HepG2 (cell line): ENCODE measurements around the gene ATXN1L. TPM values are rescaled to one million over a fixed set of nuclear protein-coding genes. Genes with fewer than 3 reads are reported as not detected.

Experiments
- ARNTL ChIP-seq: sonication (generic); formaldehyde crosslinking; IDR thresholded peaks from 2 replicates; pipeline ENCODE4 v1.4.0; 2020; ENCODE audit warnings: mild to moderate bottlenecking, missing genetic modification reagents
- EP300 ChIP-seq, 3 experiments: sonication (generic) in 1 of 3; formaldehyde crosslinking in 1 of 3; IDR thresholded peaks; 2 replicates each; pipeline versions ENCODE4 v1.5.1 to v1.6.1; 2011 to 2020; ENCODE audit warnings: low read depth in 2 of 3, low read length in 2 of 3, borderline replicate concordance in 1 of 3, improper control_type of control experiment in 1 of 3, mild to moderate bottlenecking in 1 of 3, missing genetic modification reagents in 1 of 3, moderate library complexity in 1 of 3
- HES4 ChIP-seq: sonication (generic); formaldehyde crosslinking; IDR thresholded peaks from 2 replicates; pipeline ENCODE4 v1.9.0; 2021; ENCODE audit warnings: mild to moderate bottlenecking, missing genetic modification reagents, borderline replicate concordance
- HNRNPLL ChIP-seq: fragments of 200-400 bp; formaldehyde crosslinking; IDR thresholded peaks from 2 replicates; pipeline ENCODE4 v1.6.1; 2017; ENCODE audit warnings: mild to moderate bottlenecking, low read depth, low read length; ENCODE audit not compliant: poor library complexity, severe bottlenecking
- JUND ChIP-seq: sonication (generic); formaldehyde crosslinking; IDR thresholded peaks from 2 replicates; pipeline ENCODE4 v1.8.0; 2022; ENCODE audit warnings: mild to moderate bottlenecking, missing genetic modification reagents
- NFE2L1 ChIP-seq: sonication (generic); formaldehyde crosslinking; IDR thresholded peaks from 2 replicates; pipeline ENCODE4 v1.4.0; 2020; ENCODE audit warnings: missing genetic modification reagents, mild to moderate bottlenecking, borderline replicate concordance
- NR2F6 ChIP-seq, 2 experiments: IDR thresholded peaks; 2 replicates each; pipeline ENCODE4 v1.6.1; 2016; ENCODE audit warnings: antibody characterized with exemption in 1 of 2, mild to moderate bottlenecking in 1 of 2
- RBM22 ChIP-seq: fragments of 200-400 bp; formaldehyde crosslinking; optimal IDR thresholded peaks from 2 replicates; pipeline ENCODE3; 2017; ENCODE audit warnings: mild to moderate bottlenecking, low read length, moderate library complexity
- SAFB2 ChIP-seq: sonication (generic); formaldehyde crosslinking; IDR thresholded peaks from 2 replicates; pipeline ENCODE4 v1.5.1; 2020; ENCODE audit warnings: missing genetic modification reagents, low read depth, mild to moderate bottlenecking, borderline replicate concordance
- SMARCC2 ChIP-seq: fragments of 450-650 bp; IDR thresholded peaks from 2 replicates; pipeline ENCODE4 v1.6.1; 2017; ENCODE audit warnings: antibody characterized with exemption, mild to moderate bottlenecking
- SPEN ChIP-seq: sonication (generic); formaldehyde crosslinking; IDR thresholded peaks from 2 replicates; pipeline ENCODE4 v1.5.1; 2020; ENCODE audit warnings: low read depth, mild to moderate bottlenecking, missing genetic modification reagents
- TAF1 ChIP-seq: sonication (generic); formaldehyde crosslinking; IDR thresholded peaks from 2 replicates; pipeline ENCODE4 v1.4.0; 2020; ENCODE audit warnings: missing genetic modification reagents
- ZFX ChIP-seq: sonication (generic); formaldehyde crosslinking; IDR thresholded peaks from 2 replicates; pipeline ENCODE4 v1.4.0; 2020; ENCODE audit warnings: mild to moderate bottlenecking, low read depth, missing genetic modification reagents, moderate library complexity
- ZFYVE20 ChIP-seq: sonication (generic); formaldehyde crosslinking; IDR thresholded peaks from 2 replicates; pipeline ENCODE4 v1.8.0; 2023; ENCODE audit warnings: low read depth, mild to moderate bottlenecking, moderate library complexity, missing genetic modification reagents, borderline replicate concordance
- ZNF547 ChIP-seq: sonication (generic); formaldehyde crosslinking; IDR thresholded peaks from 2 replicates; pipeline ENCODE4 v1.5.1; 2020; ENCODE audit warnings: mild to moderate bottlenecking, missing genetic modification reagents
- ZNF605 ChIP-seq: sonication (generic); formaldehyde crosslinking; IDR thresholded peaks from 2 replicates; pipeline ENCODE4 v1.8.0; 2022; ENCODE audit warnings: mild to moderate bottlenecking, missing genetic modification reagents
- polyA plus RNA-seq, 8 experiments: library from polyadenylated mRNA; depleted of rRNA in 3 of 8; stranded (reverse) in 7 of 8; unstranded in 1 of 8; fragments of >200 nt; fragmentation: Illumina TruSeq in 4 of 8; extraction: Trizol in 4 of 8; gene quantifications; 2 replicates each; pipeline versions ENCODE4 v1.2.1 to v1.2.3, GENCODE V29; 2011 to 2016; ENCODE audit warnings: low read depth in 4 of 8, missing spikeins in 1 of 8, mixed read lengths in 1 of 8; ENCODE audit not compliant: insufficient read depth in 1 of 8
- total RNA-seq, 5 experiments: library from RNA; depleted of rRNA; stranded (reverse); fragments of >200 nt; fragmentation: Illumina TruSeq; extraction: Trizol; gene quantifications; 2 replicates each; pipeline ENCODE4 v1.2.3, GENCODE V29; 2016; ENCODE audit warnings: low read depth in 1 of 5
- TF ChIP-seq, protein P1 (sequence below): sonication (generic); formaldehyde crosslinking; IDR thresholded peaks from 2 replicates; pipeline ENCODE4 v1.5.1; 2020; ENCODE audit warnings: missing genetic modification reagents, mild to moderate bottlenecking, borderline replicate concordance
- TF ChIP-seq, protein P2 (sequence below): sonication (generic); formaldehyde crosslinking; IDR thresholded peaks from 2 replicates; pipeline ENCODE4 v1.5.0; 2020; ENCODE audit warnings: mild to moderate bottlenecking, missing genetic modification reagents
- TF ChIP-seq, protein P3 (sequence below): IDR thresholded peaks from 2 replicates; pipeline ENCODE4 v1.6.1; 2016; ENCODE audit warnings: missing biosample characterization, missing genetic modification reagents, low read depth
- TF ChIP-seq, protein P4 (sequence below): sonication (generic); formaldehyde crosslinking; IDR thresholded peaks from 2 replicates; pipeline ENCODE4 v1.5.0; 2020; ENCODE audit warnings: missing genetic modification reagents, mild to moderate bottlenecking, borderline replicate concordance
- TF ChIP-seq, protein P5 (sequence below): sonication (generic); formaldehyde crosslinking; conservative IDR thresholded peaks from 2 replicates; pipeline ENCODE4 v1.5.0; 2020; ENCODE audit warnings: missing genetic modification reagents

Gene ATXN1L
- total and polyA plus RNA-seq, 2 of the 13 experiments (the other 11 are each of a cell fraction or from before 2014, with no cell fraction given): 20.0 to 22.4 TPM

DNA sequence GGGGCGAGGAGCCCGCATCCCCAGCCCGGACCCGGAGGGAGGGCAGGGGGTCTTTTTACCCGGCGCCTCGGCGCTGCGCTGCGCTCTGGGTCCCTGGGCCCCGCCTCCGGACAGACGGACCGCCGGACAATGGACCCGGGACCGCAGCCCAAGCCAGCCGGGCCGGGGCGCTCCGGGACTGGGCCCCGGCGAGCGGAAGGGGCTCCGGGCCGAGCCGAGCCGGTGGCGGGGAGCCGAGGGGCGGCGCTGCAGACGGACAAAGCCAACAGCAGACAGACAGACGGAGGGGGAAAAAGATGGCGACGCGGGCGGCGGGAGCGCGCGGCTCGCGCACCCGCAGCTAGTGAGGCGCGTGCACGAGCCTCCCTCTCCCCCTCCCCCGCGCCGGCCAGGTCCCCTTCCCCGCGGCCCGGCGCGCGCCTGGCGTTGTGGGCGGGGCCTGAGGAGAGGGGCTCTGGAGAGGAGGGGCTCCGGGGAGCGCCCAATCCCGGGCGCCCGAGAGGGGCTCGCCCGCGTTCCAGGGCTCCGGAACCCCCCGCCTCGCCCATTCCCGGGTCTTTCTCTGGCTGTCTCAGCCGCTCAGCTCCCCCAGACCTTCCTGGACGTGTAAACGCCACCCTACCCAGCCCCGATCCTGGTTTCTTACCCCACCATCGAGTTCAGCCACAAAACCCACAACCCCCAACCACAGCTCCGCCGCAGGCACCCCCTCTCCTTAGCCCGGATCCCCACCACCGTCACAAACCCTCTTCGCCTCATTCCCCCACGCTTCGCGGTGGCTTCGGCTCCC, 38.3 kb downstream of the ATXN1L start, which contains the start of gene ZNF821 (continued):
- TF ChIP-seq NR2F6 (IDR thresholded peaks at IDR 0.05) (no peak), NR2F6 (CRISPR knock-in tag; IDR thresholded peaks at IDR 0.05) (no peak), SMARCC2 (no peak), RBM22 (no peak), ZFX (peak; percentile 74), HNRNPLL (peak; percentile 33), SPEN (CRISPR knock-in tag) (peak; percentile 70), HES4 (CRISPR knock-in tag) (no peak), EP300 (IDR thresholded peaks at IDR 0.05; ENCODE audit: low read depth in 2 of 2, low read length in 2 of 2) (no peak), EP300 (CRISPR knock-in tag; IDR thresholded peaks at IDR 0.05; ENCODE audit: borderline replicate concordance) (no peak), ZNF547 (CRISPR knock-in tag) (no peak; the same call in 1 of the 2 replicates), ZNF605 (CRISPR knock-in tag) (no peak), NFE2L1 (no peak; the same call in 1 of the 2 replicates), JUND (CRISPR knock-in tag) (no peak; the same call in 1 of the 2 replicates), ZFYVE20 (no peak), ARNTL (CRISPR knock-in tag) (peak; percentile 45; the same call in 1 of the 2 replicates), SAFB2 (CRISPR knock-in tag) (peak; percentile 82; the same call in 1 of the 2 replicates), TAF1 (CRISPR knock-in tag) (peak; percentile 51; the same call in 1 of the 2 replicates)
- TF ChIP-seq, protein P1, sequence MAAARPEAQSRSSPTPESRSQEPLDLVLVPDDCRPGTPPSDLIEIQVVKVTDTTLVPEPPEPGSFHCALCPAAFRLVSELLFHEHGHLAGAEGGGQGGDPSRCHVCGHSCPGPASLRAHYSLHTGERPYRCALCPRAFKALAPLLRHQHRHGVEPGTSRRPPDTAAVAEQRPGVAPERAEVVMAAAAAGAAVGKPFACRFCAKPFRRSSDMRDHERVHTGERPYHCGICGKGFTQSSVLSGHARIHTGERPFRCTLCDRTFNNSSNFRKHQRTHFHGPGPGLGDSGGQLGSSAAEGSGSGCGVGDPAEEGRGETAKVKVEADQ: peak; percentile 39; the same call in 1 of the 2 replicates
- TF ChIP-seq, protein P2, sequence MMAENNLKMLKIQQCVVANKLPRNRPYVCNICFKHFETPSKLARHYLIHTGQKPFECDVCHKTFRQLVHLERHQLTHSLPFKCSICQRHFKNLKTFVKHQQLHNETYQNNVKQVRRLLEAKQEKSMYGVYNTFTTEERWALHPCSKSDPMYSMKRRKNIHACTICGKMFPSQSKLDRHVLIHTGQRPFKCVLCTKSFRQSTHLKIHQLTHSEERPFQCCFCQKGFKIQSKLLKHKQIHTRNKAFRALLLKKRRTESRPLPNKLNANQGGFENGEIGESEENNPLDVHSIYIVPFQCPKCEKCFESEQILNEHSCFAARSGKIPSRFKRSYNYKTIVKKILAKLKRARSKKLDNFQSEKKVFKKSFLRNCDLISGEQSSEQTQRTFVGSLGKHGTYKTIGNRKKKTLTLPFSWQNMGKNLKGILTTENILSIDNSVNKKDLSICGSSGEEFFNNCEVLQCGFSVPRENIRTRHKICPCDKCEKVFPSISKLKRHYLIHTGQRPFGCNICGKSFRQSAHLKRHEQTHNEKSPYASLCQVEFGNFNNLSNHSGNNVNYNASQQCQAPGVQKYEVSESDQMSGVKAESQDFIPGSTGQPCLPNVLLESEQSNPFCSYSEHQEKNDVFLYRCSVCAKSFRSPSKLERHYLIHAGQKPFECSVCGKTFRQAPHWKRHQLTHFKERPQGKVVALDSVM (CRISPR knock-in tag): peak; percentile 66; the same call in 1 of the 2 replicates
- TF ChIP-seq, protein P3, sequence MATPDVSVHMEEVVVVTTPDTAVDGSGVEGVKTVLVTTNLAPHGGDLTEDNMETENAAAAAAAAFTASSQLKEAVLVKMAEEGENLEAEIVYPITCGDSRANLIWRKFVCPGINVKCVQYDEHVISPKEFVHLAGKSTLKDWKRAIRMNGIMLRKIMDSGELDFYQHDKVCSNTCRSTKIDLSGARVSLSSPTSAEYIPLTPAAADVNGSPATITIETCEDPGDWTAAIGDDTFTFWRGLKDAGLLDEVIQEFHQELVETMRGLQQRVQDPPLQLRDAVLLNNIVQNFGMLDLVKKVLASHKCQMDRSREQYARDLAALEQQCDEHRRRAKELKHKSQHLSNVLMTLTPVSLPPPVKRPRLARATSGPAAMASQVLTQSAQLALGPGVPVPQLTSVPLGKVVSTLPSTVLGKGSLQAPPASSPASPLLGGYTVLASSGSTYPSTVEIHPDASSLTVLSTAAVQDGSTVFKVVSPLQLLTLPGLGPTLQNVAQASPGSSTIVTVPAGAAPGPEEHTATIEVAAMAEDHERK: no peak
- TF ChIP-seq, protein P4, sequence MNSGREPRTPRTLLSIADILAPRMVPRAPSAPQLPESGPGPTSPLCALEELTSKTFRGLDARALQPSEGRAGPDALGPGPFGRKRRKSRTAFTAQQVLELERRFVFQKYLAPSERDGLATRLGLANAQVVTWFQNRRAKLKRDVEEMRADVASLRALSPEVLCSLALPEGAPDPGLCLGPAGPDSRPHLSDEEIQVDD (CRISPR knock-in tag): 0 out of 2 replicates have a peak, but pooled peaks have one; percentile 43
- TF ChIP-seq, protein P5, sequence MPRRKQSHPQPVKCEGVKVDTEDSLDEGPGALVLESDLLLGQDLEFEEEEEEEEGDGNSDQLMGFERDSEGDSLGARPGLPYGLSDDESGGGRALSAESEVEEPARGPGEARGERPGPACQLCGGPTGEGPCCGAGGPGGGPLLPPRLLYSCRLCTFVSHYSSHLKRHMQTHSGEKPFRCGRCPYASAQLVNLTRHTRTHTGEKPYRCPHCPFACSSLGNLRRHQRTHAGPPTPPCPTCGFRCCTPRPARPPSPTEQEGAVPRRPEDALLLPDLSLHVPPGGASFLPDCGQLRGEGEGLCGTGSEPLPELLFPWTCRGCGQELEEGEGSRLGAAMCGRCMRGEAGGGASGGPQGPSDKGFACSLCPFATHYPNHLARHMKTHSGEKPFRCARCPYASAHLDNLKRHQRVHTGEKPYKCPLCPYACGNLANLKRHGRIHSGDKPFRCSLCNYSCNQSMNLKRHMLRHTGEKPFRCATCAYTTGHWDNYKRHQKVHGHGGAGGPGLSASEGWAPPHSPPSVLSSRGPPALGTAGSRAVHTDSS: no peak
